DMS153 treated with DMSO at 0.1 percent for 48 hours (cell line): ENCODE measurements around the gene CPPED1.

Experiments
- DNase-seq: peaks from one replicate; lab custom pipeline; 2025; ENCODE audit not compliant: unreplicated experiment; lab: John Stamatoyannopoulos, UW

The CPPED1 gene

GRCh38 chr16:12739738-12740137 lies 63.9 kb downstream of the CPPED1 start:
- no peak for DNase-seq

DNA sequence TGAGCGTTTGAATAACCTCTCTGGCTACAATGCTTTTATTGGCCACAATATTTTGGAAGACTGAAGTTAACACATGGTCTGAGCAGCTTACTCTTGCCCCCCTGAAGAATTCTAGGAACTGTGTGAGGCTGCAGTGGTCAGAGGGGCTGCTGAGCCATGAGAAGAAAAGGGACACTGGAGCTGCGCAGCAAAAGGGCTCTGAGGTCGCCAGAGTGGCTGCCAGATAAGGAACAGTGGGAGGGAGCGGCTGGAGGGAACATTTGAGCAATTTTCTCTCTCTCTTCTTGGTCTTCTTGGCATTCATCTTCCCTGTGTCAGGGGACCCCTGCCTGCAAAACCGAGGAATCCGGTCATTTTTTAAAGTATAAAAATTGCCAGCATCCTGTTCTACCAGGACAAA lies 66.1 kb downstream of the CPPED1 start:
- no peak for DNase-seq

DNA sequence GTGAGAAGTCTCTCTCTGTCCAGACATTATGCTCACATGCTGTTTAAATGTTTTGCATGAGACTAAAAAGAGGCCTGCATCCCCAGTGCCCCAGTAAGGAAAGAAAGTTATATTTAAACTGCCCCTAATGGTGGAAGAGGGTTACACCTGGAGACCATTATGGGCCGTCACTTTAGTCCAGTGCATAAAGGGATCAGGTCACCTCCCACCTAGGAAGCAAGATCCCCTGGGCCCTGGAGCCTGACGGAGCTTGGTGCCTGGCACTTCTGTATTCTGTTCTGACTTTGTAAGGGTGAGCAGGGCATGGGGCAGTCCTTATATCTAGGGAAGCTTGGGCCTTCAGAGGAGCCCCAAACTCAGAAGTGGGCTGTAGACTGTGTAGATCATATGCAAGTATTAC lies 67.9 kb downstream of the CPPED1 start:
- DNase-seq = no peak

GRCh38 chr16:12732600-12732999 lies 71.1 kb downstream of the CPPED1 start:
- no peak for DNase-seq

- no peak for DNase-seq
These were observed 74.2 kb downstream of the CPPED1 start for GRCh38 chr16:12729448-12729847.

DNA sequence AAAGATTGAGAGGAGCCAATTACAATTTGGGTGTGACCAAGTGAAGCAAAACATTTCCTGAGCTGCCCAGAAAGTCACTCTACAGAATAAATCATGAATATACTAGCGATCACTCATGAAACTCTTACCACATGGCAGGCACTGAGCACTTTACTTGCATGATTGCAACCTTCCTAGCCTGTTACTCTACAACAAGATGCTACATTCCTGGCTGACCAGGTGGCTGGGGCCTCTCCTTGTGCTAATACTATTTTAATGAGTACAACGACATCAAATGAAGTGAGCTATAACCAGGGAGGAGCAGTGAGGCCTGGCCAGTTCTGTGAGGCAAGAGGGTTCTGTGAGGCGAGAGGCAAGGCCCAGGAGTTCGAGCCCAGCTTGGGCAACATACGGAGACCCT lies 75.2 kb downstream of the CPPED1 start:
- DNase-seq = no peak

DNA sequence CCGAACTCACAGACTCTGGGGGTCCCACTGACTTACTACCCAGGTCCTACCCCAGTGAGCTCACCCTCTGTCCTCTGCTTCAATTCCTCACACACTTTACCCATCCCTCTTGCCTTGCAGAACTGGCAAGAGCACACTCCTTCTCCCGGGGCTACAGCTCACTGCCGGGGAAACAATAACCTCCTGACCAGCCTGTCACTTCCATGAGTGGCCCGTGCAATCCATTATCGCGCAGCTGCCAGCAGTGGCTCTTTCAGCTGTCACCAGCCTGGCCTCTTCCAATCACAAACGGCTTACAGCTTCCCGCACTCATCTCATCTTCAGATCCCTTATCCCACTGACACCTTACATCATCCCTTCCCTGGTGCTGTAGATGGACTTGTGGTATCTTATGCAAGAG lies 79.5 kb downstream of the CPPED1 start:
- no peak for DNase-seq

- no peak for DNase-seq
These were observed 80.0 kb downstream of the CPPED1 start for GRCh38 chr16:12723681-12724080.

DNA sequence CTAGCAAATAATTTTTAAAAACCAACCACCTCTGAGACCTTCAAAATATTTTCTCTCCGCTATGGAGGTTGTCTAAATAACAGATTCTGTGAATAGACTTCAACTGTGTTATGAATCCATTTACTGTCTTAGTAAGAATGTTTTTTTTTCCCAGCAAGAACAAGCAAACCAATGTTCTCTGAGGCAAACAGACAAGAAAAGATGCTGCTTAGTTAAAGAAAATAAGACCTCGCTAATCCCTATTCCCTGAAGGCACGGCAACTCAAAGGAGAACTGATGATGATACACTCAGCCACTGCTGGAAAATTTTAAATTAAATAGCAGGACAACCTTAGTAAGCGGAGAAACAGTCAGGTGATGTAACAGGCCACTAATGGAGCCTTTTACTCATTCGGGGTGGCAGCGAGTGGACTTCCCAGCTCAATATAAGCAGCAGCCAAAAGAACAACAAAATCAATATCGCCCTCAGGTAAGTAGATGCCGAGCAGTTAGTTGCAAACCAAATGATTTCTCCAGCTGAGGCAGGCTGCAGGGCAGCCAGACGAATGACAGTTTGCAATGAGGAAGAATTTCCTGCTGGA lies 81.8 kb downstream of the CPPED1 start:
- no peak for DNase-seq

- DNase-seq = no peak
These were observed 83.7 kb downstream of the CPPED1 start for GRCh38 chr16:12719972-12720371.

- no peak for DNase-seq
These were observed 87.0 kb downstream of the CPPED1 start for GRCh38 chr16:12716658-12717057.

- no peak for DNase-seq
These were observed 93.9 kb downstream of the CPPED1 start for GRCh38 chr16:12709807-12710206.

DNA sequence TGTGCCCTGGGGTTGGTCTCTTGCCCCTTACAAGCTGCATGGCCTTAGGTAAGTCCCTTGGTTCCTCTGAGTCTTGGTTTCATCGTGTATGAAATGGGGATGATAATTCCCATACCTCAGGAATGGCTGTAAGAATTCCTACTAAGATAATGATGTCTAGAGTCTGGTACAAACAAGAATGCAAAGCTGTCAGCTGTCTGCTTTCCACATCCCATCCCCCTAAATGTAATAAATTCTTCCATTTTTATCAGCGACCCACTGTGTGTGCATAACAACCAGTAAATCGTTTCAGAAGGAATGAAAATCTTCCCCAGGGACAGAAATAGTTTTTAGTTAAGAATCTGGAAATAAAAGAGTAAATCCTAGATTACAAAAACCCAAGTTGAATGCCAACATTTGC lies 95.4 kb downstream of the CPPED1 start:
- no peak for DNase-seq

- DNase-seq = no peak
These were observed 97.1 kb downstream of the CPPED1 start for GRCh38 chr16:12706628-12707027.

DNA sequence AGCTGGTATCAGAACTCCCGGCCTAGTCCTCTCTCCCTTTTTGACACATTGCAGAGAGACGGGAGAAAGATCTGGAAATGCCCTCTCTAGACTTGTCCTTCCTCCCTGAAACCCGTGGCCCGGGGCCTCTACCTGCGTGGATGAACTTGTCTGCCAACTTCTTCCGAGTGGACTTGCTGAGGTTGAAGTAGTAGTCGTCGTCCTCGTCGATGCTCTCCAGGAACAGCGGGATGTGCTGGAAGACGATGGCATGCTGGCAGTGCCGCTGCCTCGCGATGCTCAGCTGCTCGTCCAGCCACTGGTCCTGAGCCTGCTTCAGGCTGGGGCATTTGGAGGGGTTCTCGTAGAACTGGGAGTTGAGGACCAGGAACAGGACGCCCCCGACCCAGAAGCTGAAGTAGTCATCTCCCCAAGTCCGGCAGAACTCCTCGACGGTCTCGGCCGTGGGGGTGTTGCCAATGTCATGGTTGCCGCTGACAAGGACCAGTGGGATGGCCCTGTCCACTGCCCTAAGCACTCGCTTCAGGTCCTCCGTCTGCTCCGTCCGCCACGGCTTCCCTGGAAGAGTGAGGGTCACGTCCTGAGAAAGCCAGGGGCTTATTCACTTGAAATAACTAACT lies 99.1 kb downstream of the CPPED1 start:
- DNase-seq = no peak

DNA sequence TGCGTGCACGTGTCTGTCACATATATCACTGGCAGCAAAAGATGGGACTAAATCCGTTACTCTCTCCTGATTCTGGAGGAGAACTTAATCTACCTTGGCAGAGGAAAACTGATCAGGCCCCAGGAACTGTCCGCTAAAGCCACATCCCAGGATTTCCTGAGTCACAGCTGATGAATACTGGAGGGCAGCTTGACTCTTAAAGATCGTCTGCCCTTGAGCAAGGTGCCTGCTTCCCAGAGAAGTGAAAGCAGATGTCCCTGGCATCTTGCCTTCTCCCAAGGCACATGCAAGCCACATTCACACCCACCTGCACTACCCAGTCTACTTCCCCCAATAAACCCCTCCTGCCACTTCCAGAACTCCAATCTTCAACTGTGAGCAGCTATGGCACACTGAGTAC lies 99.8 kb downstream of the CPPED1 start:
- DNase-seq = no peak

- no peak for DNase-seq
These were observed 103.5 kb downstream of the CPPED1 start for GRCh38 chr16:12700161-12700560.

DNA sequence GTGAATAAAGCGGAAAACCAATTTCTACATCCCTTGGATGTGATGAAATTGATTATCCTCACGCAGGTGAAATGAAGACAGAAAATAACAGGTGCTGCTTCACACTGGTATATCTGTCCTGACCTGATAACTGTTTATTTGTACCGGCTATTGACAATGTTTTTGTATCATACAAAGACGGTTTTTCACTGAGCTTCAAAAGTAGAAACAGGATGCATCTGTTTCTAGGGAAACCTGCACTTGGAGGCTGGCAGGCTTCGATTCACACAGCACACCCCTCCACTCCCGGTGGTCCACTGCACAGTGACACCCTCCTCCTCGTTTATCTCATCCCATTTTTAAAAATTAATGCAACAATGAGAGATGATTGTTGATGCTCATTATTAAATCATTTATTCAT lies 104.5 kb downstream of the CPPED1 start:
- no peak for DNase-seq

DNA sequence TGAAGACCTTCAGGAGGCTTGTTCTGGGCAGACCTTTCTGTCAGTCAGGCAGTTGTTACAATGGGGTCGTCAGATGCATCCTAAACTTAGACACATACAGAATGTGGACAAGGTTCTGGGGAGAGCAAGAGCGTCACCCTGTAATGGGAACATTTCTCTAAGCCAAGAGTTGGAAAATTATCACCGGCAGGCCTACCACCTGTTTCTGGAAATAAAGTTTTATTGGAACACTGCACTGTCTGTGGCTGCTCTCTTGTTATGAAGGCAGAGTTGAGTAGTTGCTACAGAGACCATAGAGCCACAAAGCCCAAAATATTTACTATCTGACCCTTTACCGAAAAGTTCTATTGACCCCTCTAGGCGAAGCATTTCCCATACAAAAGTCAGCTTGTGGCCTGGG lies 106.2 kb downstream of the CPPED1 start:
- no peak for DNase-seq

- DNase-seq = no peak
These were observed 108.2 kb downstream of the CPPED1 start for GRCh38 chr16:12695454-12695853.

GRCh38 chr16:12690024-12690423 lies 113.7 kb downstream of the CPPED1 start:
- DNase-seq = no peak

DNA sequence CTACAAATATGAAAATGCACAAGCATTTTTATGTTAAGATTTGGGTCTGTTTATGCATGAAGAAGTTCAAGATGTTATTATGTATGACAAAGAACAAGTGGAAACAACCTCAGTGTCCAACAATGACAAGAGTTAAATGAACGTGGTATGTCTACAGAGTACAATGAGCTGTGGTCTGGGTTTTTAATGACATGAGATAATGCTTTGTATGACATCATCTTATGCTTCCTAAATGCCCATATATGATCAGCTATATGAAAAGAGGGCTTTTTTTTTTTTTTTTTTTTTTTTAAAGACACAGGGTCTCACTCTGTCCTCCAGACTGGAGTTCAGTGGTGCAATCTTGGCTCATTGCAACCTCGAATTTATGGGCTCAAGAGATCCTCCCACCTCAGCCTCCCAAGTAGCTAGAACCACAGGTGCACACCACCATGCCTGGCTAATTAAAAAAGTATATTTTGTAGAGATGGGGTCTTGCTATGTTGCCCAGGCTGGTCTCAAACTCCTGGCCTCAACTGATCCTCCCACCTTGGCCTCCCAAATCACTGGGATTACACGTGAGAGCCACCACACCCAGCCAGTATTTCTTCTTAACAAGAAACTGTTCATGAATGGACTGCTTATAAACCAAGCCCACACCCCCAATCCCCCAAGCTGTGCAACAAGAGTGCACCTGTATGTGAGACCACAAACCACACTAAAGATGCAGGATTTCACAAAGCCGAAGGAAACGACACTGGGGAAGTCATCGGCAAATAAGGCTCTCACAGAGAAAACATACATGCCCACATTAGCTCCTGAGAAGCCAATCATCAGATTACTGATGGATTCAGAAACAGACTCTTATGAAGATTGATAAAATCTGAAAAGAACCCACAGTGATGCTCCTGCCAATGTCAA lies 114.5 kb downstream of the CPPED1 start:
- DNase-seq = no peak
